Activated T-cell treated with anti-CD3 and anti-CD28 coated beads for 1 hour (primary cell): Measurements from ENCODE around the gene PTGS2.
"Not testable (repeated sequence)": the region's sequence is repeated elsewhere in the genome, so short reads cannot be mapped to it uniquely, and the experiment has no call there.

ENCODE experiments used
- DNase-seq: peaks from one replicate; pipeline ENCODE4 v3.0.0-alpha.2; 2020; ENCODE audit warnings: low read depth

The PTGS2 gene

GRCh38 chr1:186670297-186671135 lies 9.7 kb downstream of the PTGS2 start:
- no peak for DNase-seq

- DNase-seq = not testable (repeated sequence)
Measured at GRCh38 chr1:186669784-186670183, 10.4 kb downstream of the PTGS2 start.

- DNase-seq = not testable (repeated sequence)
Measured at GRCh38 chr1:186664217-186664616, 16.0 kb downstream of the PTGS2 start.

- no peak for DNase-seq
Measured at GRCh38 chr1:186662752-186663151, 17.5 kb downstream of the PTGS2 start.

- DNase-seq = no peak
Measured at GRCh38 chr1:186659890-186660341, 20.3 kb downstream of the PTGS2 start.

GRCh38 chr1:186658999-186659398 lies 21.2 kb downstream of the PTGS2 start:
- no peak for DNase-seq

GRCh38 chr1:186657481-186657880 lies 22.7 kb downstream of the PTGS2 start:
- no peak for DNase-seq

GRCh38 chr1:186655876-186656275 lies 24.3 kb downstream of the PTGS2 start:
- DNase-seq = no peak

GRCh38 chr1:186654741-186655140 lies 25.5 kb downstream of the PTGS2 start:
- no peak for DNase-seq

- no peak for DNase-seq
Measured at GRCh38 chr1:186653312-186653711, 26.9 kb downstream of the PTGS2 start.

- no peak for DNase-seq
Measured at GRCh38 chr1:186648613-186649012, 31.6 kb downstream of the PTGS2 start.

GRCh38 chr1:186647985-186648384 lies 32.2 kb downstream of the PTGS2 start:
- not testable (repeated sequence) for DNase-seq

GRCh38 chr1:186643614-186644013 lies 36.6 kb downstream of the PTGS2 start:
- no peak for DNase-seq

- not testable (repeated sequence) for DNase-seq
Measured at GRCh38 chr1:186637567-186637966, 42.7 kb downstream of the PTGS2 start.

GRCh38 chr1:186636786-186637185 lies 43.4 kb downstream of the PTGS2 start:
- no peak for DNase-seq

- DNase-seq = no peak
Measured at GRCh38 chr1:186634511-186634910, 45.7 kb downstream of the PTGS2 start.

GRCh38 chr1:186633116-186633515 lies 47.1 kb downstream of the PTGS2 start:
- DNase-seq = no peak

- DNase-seq = no peak
Measured at GRCh38 chr1:186629341-186629740, 50.9 kb downstream of the PTGS2 start.

GRCh38 chr1:186628910-186629309 lies 51.3 kb downstream of the PTGS2 start:
- no peak for DNase-seq

GRCh38 chr1:186627019-186627418 lies 53.2 kb downstream of the PTGS2 start:
- DNase-seq = no peak

GRCh38 chr1:186626356-186626932 lies 53.8 kb downstream of the PTGS2 start:
- no peak for DNase-seq

GRCh38 chr1:186623551-186623950 lies 56.7 kb downstream of the PTGS2 start:
- no peak for DNase-seq
